Neural cell (in vitro differentiated cells): ENCODE results near the gene STAP2. TPM values are rescaled to one million over a fixed set of nuclear protein-coding genes. Genes with fewer than 3 reads are reported as not detected.
A peak's percentile ranks its signal among the peaks of the same experiment; 100 is the strongest.
"Not testable (repeated sequence)": the region's sequence is repeated elsewhere in the genome, so short reads cannot be mapped to it uniquely, and the experiment has no call there.

Experiments
- H2AFZ ChIP-seq: fragments of 200-600, 300-800 bp; sonication (generic), shearing (Covaris generic); 2 replicates; pipeline ENCODE4 v1.6.0; 2014; ENCODE audit warnings: low read depth, mild to moderate bottlenecking, antibody characterized with exemption, low read length, moderate library complexity
- H3F3A ChIP-seq: fragments of 200-600 bp; shearing (Covaris generic); 2 replicates; pipeline ENCODE4 v1.6.1; 2016; ENCODE audit warnings: mild to moderate bottlenecking, moderate library complexity, mixed read lengths, antibody characterized with exemption, low read length; ENCODE audit not compliant: insufficient read depth, poor library complexity, severe bottlenecking
- H3K27ac ChIP-seq: fragments of 200-600, 300-800 bp; sonication (generic), shearing (Covaris generic); 2 replicates; pipeline ENCODE4 v1.5.1; 2014; ENCODE audit warnings: mild to moderate bottlenecking, low read length, moderate library complexity
- H3K27me3 ChIP-seq: fragments of 300-800, 200-600 bp; sonication (generic), shearing (Covaris generic); 2 replicates; pipeline ENCODE4 v1.6.0; 2014; ENCODE audit warnings: mild to moderate bottlenecking, low read depth, low read length, moderate library complexity; ENCODE audit not compliant: insufficient read depth
- H3K36me3 ChIP-seq: fragments of 300-800, 200-600 bp; sonication (generic), shearing (Covaris generic); 2 replicates; pipeline ENCODE4 v1.5.1; 2014; ENCODE audit warnings: mild to moderate bottlenecking, antibody characterized with exemption, low read length, moderate library complexity; ENCODE audit not compliant: insufficient read depth
- H3K4me2 ChIP-seq: fragments of 300-800, 200-600 bp; sonication (generic), shearing (Covaris generic); 2 replicates; pipeline ENCODE4 v1.6.0; 2014; ENCODE audit warnings: mild to moderate bottlenecking, low read length
- H3K4me3 ChIP-seq: fragments of 300-800, 200-600 bp; sonication (generic), shearing (Covaris generic); 2 replicates; pipeline ENCODE4 v1.5.1; 2014; ENCODE audit warnings: mild to moderate bottlenecking, low read length, moderate library complexity
- H3K79me2 ChIP-seq: fragments of 200-600 bp; shearing (Covaris generic); replicated peaks from 2 replicates; pipeline ENCODE4 v1.6.0; 2014; ENCODE audit warnings: mild to moderate bottlenecking, low read length, moderate library complexity; ENCODE audit not compliant: insufficient read depth
- H3K9ac ChIP-seq: fragments of 300-800, 200-600 bp; sonication (generic), shearing (Covaris generic); 2 replicates; pipeline ENCODE4 v1.6.1; 2016; ENCODE audit warnings: mild to moderate bottlenecking, low read length, mixed read lengths
- H3K9me2 ChIP-seq: fragments of 200-600 bp; shearing (Covaris generic); 2 replicates; pipeline ENCODE4 v1.6.1; 2016; ENCODE audit warnings: mild to moderate bottlenecking, low read length, mixed read lengths; ENCODE audit not compliant: insufficient read depth
- H3K9me3 ChIP-seq: fragments of 200-600, 300-800 bp; sonication (generic), shearing (Covaris generic); 2 replicates; pipeline ENCODE4 v1.6.1; 2016; ENCODE audit warnings: mild to moderate bottlenecking, mixed run types, low read length, moderate library complexity, mixed read lengths
- H4K20me1 ChIP-seq: fragments of 200-600 bp; shearing (Covaris generic); 2 replicates; pipeline ENCODE4 v1.6.1; 2016; ENCODE audit warnings: mild to moderate bottlenecking, mixed run types; ENCODE audit not compliant: insufficient read depth
- EP300 ChIP-seq: fragments of 450-650 bp; conservative IDR thresholded peaks from 2 replicates; pipeline ENCODE4 v1.6.1; 2014; ENCODE audit warnings: antibody characterized with exemption, mild to moderate bottlenecking, moderate library complexity; ENCODE audit not compliant: poor library complexity, severe bottlenecking
- EZH2 ChIP-seq: fragments of 200-600, 300-800 bp; shearing (Covaris generic), sonication (generic); IDR thresholded peaks from 2 replicates; pipeline ENCODE4 v1.6.1; 2014; ENCODE audit warnings: antibody characterized with exemption, low read length, borderline replicate concordance, mild to moderate bottlenecking; ENCODE audit not compliant: insufficient read depth, poor library complexity, severe bottlenecking
- MXI1 ChIP-seq: fragments of 450-650 bp; conservative IDR thresholded peaks from 2 replicates; pipeline ENCODE4 v1.6.1; 2014; ENCODE audit warnings: antibody characterized with exemption, mild to moderate bottlenecking; ENCODE audit not compliant: poor library complexity, severe bottlenecking
- POLR2AphosphoS5 ChIP-seq: IDR thresholded peaks from 2 replicates; pipeline ENCODE4 v1.6.1; 2012
- RAD21 ChIP-seq: fragments of 450-650 bp; conservative IDR thresholded peaks from 2 replicates; pipeline ENCODE4 v1.6.1; 2014; ENCODE audit warnings: antibody characterized with exemption, mild to moderate bottlenecking, moderate library complexity
- SMC3 ChIP-seq: fragments of 450-650 bp; conservative IDR thresholded peaks from 2 replicates; pipeline ENCODE4 v1.6.1; 2014; ENCODE audit warnings: antibody characterized with exemption, mild to moderate bottlenecking, moderate library complexity; ENCODE audit not compliant: poor library complexity
- TAF1 ChIP-seq: IDR thresholded peaks from 2 replicates; pipeline ENCODE4 v1.6.1; 2012; ENCODE audit warnings: low read depth
- polyA plus RNA-seq: library from polyadenylated mRNA; depleted of rRNA; stranded (reverse); fragments of >200 nt; gene quantifications from 2 replicates; pipeline ENCODE4 v1.2.3, GENCODE V29; 2014
- TF ChIP-seq, protein P1 (sequence below): IDR thresholded peaks from 2 replicates; pipeline ENCODE4 v1.6.1; 2012; ENCODE audit warnings: borderline replicate concordance
- TF ChIP-seq, protein P2 (sequence below): fragments of 450-650 bp; IDR thresholded peaks from 2 replicates; pipeline ENCODE4 v1.5.1; 2014; ENCODE audit warnings: antibody characterized with exemption, mild to moderate bottlenecking, moderate library complexity; ENCODE audit not compliant: poor library complexity, severe bottlenecking

STAP2 gene
- polyA plus RNA-seq, 1 donor from 2014 or later: 0.16 TPM

DNA sequence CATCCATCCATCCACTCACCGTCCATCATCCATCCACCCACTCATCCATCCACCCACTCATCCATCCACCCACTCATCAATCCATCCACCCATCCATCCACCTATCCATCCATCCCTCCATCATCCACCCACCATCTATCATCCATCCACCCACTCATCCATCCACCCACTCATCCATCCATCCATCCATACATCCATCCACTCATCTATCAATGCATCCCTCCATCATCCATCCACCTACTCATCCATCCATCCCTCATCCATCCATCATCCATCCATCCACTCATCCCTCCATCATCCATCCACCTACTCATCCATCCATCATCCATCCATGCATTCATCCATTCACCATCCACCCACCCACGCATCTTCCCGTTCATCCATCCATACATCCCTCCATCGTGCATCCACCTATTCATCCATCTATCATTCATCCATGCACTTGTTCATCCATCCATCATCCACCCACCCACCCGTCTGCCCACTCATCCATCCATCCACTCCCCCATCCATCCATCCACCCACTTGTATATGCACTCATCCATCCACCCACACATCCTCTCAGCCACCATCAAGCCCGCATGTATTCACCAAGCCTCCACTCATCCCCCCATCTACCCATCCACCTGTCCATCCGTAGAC, 3.6 kb downstream of the STAP2 start:
- H3K9me3 ChIP-seq: no peaks in the 10 kb centered on the region
- no peak overlapping the region for H3K4me3 ChIP-seq
- H3K36me3 ChIP-seq: no peaks in the 10 kb centered on the region
- H3K27me3 ChIP-seq: no peaks in the 10 kb centered on the region
- H3K27ac ChIP-seq: no peak overlapping the region
- no peaks in the 10 kb centered on the region for H3F3A ChIP-seq
- H3K9me2 ChIP-seq: no peaks in the 10 kb centered on the region
- H2AFZ ChIP-seq: no peak overlapping the region
- no peak for TF ChIP-seq EZH2
- TF ChIP-seq RAD21: no peak
- TF ChIP-seq, protein P1, sequence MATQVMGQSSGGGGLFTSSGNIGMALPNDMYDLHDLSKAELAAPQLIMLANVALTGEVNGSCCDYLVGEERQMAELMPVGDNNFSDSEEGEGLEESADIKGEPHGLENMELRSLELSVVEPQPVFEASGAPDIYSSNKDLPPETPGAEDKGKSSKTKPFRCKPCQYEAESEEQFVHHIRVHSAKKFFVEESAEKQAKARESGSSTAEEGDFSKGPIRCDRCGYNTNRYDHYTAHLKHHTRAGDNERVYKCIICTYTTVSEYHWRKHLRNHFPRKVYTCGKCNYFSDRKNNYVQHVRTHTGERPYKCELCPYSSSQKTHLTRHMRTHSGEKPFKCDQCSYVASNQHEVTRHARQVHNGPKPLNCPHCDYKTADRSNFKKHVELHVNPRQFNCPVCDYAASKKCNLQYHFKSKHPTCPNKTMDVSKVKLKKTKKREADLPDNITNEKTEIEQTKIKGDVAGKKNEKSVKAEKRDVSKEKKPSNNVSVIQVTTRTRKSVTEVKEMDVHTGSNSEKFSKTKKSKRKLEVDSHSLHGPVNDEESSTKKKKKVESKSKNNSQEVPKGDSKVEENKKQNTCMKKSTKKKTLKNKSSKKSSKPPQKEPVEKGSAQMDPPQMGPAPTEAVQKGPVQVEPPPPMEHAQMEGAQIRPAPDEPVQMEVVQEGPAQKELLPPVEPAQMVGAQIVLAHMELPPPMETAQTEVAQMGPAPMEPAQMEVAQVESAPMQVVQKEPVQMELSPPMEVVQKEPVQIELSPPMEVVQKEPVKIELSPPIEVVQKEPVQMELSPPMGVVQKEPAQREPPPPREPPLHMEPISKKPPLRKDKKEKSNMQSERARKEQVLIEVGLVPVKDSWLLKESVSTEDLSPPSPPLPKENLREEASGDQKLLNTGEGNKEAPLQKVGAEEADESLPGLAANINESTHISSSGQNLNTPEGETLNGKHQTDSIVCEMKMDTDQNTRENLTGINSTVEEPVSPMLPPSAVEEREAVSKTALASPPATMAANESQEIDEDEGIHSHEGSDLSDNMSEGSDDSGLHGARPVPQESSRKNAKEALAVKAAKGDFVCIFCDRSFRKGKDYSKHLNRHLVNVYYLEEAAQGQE: no peak
- no peak for TF ChIP-seq MXI1
- no peak for TF ChIP-seq EP300
- TF ChIP-seq, protein P2, sequence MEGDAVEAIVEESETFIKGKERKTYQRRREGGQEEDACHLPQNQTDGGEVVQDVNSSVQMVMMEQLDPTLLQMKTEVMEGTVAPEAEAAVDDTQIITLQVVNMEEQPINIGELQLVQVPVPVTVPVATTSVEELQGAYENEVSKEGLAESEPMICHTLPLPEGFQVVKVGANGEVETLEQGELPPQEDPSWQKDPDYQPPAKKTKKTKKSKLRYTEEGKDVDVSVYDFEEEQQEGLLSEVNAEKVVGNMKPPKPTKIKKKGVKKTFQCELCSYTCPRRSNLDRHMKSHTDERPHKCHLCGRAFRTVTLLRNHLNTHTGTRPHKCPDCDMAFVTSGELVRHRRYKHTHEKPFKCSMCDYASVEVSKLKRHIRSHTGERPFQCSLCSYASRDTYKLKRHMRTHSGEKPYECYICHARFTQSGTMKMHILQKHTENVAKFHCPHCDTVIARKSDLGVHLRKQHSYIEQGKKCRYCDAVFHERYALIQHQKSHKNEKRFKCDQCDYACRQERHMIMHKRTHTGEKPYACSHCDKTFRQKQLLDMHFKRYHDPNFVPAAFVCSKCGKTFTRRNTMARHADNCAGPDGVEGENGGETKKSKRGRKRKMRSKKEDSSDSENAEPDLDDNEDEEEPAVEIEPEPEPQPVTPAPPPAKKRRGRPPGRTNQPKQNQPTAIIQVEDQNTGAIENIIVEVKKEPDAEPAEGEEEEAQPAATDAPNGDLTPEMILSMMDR: no peak
- no peak for TF ChIP-seq POLR2AphosphoS5
- no peak for TF ChIP-seq TAF1
- TF ChIP-seq SMC3: no peak
- no peaks in the 10 kb centered on the region for H3K79me2 ChIP-seq
- H3K4me2 ChIP-seq: no peak overlapping the region
- H3K9ac ChIP-seq: no peak overlapping the region
- no peaks in the 10 kb centered on the region for H4K20me1 ChIP-seq

DNA sequence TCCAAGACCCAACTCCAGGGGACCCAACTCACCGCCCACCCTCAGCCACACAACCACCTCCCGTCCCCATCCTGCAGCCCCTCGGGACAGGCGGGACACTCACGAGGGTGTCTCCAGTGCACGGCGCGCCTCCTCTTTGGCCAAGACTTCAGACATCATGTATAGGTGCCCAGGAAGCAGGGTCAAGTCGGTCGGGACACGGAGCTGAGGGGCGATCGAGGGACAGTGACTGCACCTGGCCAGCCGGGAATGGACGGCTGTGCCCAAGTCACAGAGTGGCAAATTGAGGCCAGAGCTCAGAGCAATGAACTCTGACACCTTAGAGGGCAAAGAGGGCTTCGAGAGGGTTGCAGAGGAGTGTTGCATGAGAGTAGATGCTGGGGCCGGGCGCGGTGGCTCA, 8.8 kb downstream of the STAP2 start:
- no peak overlapping the region for H3K4me2 ChIP-seq
- H3K9ac ChIP-seq: no peak overlapping the region
- no peaks in the 10 kb centered on the region for H4K20me1 ChIP-seq
- no peak overlapping the region for H2AFZ ChIP-seq
- H3F3A ChIP-seq: no peaks in the 10 kb centered on the region
- no peaks in the 10 kb centered on the region for H3K9me3 ChIP-seq
- H3K27me3 ChIP-seq: peaks cover 9% of the 10 kb centered on the region
- H3K9me2 ChIP-seq: no peaks in the 10 kb centered on the region
- no peaks in the 10 kb centered on the region for H3K36me3 ChIP-seq
- no peak for TF ChIP-seq EZH2
- no peak for TF ChIP-seq TAF1
- TF ChIP-seq, protein P1: no peak
- TF ChIP-seq, protein P2: no peak
- no peak for TF ChIP-seq POLR2AphosphoS5
- TF ChIP-seq RAD21: no peak
- H3K27ac ChIP-seq: no peak overlapping the region
- H3K4me3 ChIP-seq: no peak overlapping the region
- H3K79me2 ChIP-seq: no peaks in the 10 kb centered on the region

DNA sequence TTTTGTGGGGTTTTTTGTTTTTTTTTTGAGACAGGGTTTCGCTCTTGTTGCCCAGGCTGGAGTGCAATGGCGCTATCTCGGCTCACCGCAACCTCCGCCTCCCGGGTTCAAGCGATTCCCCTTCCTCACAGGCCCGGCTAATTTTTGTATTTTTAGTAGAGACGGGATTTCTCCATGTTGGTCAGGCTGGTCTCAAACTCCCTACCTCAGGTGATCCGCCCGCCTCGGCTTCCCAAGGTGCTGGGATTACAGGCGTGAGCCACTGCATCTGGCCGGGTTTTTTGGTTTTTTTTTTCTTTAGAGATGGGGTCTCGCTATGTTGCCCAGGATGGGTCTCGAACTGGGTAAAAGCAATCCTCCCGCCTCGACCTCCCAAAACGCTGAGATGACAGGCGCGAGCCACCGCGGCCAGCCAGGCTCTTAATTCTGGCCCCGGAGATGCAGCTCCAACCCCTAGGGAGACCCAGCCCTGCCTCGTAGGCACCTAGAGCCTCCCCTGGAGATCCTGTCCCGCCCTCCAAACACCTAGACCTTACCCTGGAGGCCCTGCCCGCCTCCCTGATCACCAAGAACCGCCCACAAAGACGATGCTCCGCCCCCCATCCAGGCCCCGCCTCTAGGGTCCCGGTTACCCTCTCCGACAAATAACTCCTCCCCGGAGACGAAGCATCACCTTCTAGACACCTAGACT, 9.5 kb downstream of the STAP2 start:
- H3K36me3 ChIP-seq, H3K79me2 ChIP-seq, H3K27me3 ChIP-seq, H3K9me3 ChIP-seq, H3F3A ChIP-seq, H3K9me2 ChIP-seq, H3K27ac ChIP-seq, H3K4me2 ChIP-seq, H2AFZ ChIP-seq, H4K20me1 ChIP-seq: not testable (repeated sequence)
- Histone ChIP-seq H3K4me3 (peak overlapping the region; percentile 63), H3K9ac (peak overlapping the region; percentile 38)
